GM21367 (cell line): Measurements from ENCODE around the gene GATA5.

Experiments
- ATAC-seq: cut with Tn5 transposase; IDR thresholded peaks from one replicate; pipeline ENCODE4 v1.9.1; 2021; ENCODE audit not compliant: unreplicated experiment

Gene GATA5, protein sequence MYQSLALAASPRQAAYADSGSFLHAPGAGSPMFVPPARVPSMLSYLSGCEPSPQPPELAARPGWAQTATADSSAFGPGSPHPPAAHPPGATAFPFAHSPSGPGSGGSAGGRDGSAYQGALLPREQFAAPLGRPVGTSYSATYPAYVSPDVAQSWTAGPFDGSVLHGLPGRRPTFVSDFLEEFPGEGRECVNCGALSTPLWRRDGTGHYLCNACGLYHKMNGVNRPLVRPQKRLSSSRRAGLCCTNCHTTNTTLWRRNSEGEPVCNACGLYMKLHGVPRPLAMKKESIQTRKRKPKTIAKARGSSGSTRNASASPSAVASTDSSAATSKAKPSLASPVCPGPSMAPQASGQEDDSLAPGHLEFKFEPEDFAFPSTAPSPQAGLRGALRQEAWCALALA

DNA sequence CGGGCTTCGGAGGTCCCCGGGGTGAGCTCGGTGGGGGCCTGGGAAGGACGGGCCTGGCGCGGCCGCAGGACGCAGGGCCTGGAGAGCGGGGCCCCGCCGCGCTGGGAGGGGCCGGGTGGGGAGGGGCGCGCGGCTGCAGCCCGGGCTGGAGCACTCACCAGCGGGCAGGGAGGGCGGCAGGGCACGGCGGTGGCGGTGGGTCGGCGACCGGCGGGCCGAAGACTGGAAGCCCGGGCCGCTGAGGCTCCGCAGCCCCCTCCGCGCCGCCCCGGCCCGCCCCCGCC lies at the start of gene GATA5:
GATA5 (minus strand) TSS at position 224 of the 284 bp plus-strand sequence. CDS start 474 bp downstream, outside the sequence.
- no peak for ATAC-seq

DNA sequence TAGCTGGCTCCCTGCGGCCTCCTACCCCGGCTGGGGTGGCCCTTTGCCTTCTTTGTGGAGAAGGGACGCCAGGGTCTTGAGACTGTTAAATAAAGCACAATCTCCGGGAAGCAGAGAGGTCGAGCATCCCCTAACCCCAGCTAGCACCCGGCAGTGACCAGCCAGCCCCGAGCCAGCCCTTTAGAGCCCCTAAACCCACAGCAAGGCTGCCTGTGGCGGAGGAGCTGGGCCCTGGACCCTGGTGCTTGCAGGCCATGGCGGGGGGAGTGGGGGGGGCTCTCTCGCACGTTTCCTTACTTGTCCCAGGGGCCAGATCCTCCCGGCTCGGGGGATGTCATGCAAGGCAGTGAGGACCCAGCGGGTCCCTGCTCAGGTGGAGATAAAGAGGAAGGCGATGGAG lies 49.2 kb upstream of the GATA5 start:
- ATAC-seq, result no peak

DNA sequence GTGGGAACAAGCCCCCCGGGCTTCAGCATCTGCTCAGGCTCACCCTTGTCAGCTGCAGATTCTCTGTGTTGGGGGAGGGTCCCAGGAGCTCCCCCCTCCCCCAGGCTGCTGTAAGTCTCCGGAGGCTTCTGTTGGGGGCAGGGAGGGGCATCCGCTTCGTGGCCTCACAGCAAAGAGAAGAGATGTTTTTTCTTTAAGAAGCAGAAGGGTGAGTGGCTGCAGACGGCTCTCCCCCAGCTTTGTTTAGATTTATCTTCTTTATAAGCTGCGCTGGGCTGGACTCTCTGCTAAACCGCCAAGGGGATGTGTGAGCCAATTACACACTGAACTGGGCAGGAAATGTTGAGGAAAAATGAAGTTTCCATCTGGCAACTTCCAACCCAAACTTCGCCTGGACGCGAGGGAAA lies 48.7 kb upstream of the GATA5 start:
- no peak for ATAC-seq

DNA sequence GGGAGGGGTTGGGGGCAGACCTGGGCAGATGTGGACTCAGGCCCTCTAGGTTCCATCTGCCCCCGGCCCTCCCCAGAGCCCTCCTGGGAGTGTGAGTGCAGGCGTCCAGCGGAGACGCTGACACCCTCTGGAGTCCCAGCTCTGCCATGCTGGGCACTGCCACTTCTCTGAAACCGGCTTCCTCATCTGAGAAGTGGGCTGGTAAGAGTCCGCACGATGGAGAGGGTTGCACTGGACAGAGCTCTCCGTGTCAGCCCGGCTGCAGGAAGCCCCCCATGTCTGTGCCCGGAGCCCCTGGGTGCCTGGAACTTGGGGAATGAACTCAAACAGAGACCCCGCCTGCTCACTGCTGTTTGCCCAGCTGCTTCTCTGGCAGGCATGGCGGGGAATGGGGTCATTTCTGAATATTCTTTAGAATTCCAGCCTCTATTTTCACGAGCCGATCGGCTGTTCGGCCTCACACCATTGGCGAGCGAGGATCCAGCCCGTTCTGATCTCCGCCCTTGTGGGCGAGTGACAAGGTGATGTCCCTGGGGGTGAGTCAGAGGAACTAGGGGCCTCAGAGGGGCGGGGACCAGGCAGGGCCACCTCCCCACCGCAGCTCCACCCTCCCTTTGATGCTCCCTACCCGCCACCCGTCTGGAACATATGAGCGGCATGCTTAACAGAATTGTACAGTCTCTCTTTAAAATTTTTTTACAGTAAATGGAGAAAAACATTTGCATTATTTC lies 47.8 kb upstream of the GATA5 start:
- ATAC-seq, result no peak

DNA sequence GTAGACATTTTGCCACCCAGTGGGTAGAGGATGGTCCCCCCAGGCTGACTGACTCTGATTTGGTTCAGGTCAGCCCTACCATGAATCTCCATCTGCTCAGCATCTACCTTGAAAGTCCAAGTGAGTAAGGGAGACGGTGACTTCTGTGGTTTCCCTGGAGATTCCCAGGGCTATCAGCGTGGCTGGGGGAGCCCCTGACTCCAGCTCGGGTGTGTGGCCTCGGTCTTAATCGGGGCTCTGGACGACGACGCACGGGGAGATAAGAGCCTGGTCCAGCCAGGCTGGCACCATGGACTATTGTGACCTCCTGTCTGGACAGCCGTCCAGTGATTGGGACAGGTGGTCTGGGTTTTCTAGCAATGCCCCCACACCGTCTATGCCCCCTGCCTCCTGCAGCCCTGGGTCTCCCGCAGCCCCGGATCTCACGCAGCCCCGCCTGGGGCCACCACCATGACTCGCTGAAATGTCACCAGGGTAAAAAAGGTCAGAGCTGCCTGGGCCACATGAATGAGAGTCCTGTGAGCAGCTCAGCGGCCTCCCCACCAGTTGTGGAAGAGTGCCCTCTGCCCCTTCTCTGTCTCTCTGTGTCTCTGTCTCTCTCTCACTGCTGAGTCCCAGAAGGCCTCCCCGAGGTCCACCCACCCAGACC lies 47.1 kb upstream of the GATA5 start:
- ATAC-seq, result no peak

DNA sequence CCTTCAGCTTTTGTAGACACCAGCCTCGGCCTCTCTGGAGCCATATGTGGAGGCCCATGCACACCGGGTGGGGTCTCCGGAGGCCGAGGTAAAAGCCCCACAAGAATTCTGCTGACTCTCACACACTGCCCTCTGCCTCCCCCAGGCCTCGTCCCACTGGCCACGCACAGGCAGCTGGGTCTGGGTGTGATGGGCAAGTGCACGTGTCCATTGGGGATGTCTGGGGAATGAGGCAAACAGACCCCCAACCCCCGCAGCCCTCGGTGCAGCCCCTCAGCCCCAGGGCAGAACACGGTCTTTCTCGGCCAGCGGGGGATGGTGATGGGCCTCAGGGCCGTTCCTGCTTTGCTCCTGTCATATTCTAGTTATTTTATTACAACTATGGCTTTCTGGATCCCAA lies 44.0 kb upstream of the GATA5 start:
- no peak for ATAC-seq

DNA sequence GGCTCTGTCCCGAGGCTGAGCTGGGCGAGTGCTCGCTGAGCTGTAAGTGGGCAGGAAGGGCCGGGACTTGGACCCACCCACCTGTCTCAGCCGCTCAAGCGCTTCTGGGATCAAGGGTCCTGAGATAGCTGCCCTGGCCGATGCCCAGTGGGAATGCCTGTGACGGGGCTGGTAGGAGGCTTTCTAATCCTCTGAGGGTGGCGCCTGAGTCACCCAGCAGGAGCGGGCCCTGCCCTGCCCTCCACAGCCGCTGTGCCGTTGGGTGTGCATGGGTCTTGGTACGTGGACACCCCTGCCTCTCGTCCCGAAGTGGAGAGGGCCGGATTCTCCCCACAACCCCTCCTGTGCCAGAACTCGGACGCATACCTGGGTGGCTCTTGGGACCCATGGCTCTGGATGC lies 43.1 kb upstream of the GATA5 start:
- no peak for ATAC-seq

DNA sequence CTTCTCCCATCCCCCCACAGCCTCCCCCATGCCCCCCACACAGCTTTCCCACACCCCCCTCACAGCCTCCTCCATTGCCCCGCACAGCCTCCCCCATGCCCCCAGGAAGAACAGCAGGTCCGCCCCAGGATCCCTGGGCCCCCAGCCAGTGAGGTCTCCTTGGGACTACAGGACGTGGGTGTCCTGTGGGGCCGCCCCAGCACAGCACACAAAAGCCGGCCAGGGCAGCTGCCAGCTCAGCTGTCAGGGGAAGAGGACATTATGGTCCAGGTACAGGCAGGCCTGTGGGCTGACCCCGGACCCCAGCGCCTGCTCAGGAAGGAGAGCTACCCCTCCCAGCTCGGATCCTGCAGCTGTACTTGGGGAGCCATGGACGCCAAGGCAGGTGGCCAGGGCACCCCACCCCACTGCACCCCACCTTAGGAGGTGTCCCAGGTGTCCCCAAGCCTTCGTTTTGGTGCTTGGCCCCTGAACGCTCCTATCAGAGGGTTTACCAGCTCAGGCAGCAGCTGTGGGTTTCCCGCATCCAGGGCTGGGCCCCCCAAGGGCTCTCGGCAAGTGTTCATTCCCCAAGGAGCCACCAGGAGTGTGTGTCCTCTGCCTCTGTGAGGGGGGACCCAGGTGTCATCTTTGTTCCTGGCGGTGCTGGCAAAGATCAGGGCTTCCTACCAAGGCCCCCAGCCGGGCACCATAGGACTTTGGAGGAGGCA lies 42.3 kb upstream of the GATA5 start:
- no peak for ATAC-seq

DNA sequence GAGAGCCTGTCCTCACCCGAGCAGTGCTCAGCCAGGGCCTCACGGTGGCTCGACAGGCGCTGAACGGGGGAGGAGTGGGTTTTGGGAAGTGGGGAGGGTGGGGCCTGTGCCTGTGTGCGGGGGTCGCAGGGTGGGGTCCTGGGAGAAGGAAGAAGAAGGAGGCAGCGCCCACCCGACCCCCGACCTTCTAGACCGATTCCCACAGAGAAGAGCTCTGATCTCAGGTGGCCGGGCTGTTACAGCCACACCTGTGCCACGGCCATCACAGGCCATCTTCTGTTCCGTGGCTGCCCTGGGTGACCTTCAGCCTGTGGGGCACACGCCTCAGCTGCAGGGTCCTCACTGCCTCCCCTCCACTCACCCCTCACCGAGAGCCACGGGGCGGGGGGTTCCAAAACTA lies 41.4 kb upstream of the GATA5 start:
- ATAC-seq, result no peak

DNA sequence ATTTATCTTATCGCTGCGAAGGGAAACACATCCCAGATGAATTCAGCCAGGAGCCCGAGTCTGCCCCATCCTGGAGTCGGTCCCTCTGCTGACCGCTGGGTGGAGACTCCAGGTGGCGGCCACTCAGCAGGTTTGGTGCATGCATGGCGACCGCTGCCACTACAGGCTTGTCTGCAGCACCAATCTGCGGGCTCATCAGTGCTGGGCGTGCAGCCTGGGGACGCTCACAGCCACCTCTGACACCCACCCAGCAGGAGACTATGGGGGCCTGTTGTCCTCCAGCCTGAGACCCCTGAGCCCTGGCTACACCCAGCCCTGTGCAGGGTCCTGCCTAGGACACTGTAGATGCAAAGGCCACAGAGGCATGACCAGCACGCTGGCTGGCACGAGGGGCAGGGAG lies 40.5 kb upstream of the GATA5 start:
- ATAC-seq, result no peak

DNA sequence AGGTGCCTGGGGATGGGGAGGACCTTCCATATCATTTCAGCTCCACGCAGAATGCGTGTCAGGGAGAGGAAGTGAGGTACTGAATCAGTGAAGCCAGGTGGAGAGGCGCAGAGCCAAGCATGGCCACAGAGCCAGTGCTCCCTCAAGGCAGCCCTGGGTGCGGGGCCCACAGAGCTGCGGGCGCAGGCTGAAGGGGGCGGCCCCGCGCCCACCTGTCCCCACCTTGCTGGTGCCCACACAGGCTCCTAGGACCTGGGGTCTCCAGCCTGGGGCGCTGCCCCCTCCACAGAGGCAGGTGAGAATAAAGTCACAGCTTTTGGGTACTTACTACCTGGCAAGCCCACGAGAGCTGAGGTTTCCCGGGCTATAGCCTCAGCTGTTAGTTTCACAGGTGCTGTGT lies 40.0 kb upstream of the GATA5 start:
- no peak for ATAC-seq

DNA sequence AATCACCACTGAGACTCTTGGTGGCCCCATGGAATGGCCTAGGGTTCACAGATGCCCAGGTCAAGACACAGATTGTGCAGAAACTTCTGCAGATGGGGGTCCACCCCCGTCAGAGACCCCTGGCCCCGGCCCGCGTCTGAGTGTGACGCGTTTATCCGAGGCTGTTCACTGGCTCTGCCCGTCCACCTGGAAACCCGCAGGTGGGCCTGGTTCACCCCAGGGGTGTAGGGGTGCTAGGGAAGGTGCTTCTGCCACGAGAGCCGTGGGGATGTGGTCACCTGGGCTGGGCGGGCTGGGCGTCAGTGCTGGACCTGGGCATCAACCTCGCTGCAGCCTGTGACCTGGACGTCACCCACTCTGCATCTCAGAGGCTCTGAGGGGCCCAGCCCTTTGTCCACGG lies 39.5 kb upstream of the GATA5 start:
- ATAC-seq, result no peak

DNA sequence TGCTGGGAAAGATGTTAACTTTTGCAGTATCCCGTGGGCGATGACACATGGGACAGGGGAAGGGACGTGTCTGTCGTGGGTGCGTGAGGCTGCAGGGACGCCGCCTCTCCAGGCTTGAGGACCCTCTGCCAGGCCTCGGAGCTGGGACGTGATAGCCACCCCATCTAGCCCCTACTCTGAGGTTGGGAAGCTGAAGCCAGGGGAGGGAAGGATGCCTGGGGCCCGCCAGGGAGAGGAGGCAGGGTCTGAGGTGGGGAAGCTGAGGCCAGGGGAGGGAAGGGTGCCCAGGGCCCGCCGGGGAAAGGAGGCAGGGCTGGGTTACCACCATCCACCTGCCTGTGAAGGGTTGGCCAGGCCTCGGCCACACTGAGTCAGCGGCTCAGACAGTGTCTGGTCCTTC lies 38.2 kb upstream of the GATA5 start:
- no peak for ATAC-seq

DNA sequence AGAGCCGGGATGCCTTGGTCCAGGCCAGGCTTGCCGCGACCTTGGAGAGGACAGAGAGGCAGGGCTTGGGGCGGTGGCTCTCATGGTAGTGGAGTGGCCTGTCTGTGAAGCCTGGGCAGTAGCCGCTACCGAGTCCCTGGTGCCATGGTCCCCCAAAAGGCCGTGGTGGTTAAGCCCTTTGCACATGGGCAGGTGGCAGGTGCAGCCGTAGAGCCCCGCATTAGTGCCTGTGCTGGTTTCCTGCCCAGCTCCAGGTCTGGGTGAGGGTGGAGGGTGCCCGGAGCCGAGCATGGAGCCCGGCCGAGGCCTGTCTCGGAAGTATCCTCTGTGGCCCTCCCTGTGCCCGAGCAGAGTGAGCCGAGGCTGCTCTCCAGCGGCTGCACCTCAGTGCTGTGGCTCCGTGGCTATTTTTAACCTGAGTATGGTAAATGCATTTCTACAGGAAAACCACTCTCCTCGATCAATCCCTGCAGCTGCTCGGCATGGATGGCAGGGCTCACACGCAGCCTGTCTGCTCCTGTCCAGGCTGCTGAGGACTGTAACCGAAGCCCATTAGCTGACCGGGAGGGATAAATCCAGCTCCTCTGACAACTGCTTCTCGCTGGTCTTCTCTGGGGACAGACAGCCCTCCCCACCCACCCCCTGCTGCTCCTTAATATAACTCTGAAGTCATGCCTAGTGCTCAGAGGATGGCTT lies 36.3 kb upstream of the GATA5 start:
- no peak for ATAC-seq

DNA sequence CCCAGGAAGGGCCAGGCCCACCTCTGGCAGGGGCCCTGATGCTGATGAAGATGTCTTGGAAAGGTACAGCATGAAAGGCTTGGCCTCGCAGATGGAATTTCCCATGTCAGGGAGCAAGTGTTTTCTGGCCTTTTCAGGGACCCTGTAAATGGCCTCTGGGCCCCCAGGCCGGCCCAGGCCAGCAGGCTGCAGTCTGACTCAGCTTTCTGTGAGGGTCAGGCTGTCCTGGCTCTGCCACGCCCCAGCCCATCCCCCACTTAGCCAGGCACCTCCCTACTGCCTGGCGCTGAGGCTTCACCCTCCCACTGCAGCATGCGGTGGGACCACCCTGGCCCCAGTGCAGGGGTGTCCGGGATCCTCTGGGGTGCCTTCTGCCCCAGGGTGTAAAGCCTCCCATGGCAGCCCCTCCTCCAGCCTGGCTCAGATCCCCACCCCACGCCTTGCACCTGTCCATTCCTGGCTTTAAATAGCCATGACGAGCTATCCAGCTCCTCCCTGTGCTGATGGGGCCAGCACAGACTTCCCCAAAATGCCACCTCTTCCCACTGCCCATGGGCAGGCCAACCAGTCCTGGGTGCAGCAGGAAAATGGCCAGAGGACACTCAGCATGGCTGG lies 35.6 kb upstream of the GATA5 start:
- ATAC-seq, result no peak

DNA sequence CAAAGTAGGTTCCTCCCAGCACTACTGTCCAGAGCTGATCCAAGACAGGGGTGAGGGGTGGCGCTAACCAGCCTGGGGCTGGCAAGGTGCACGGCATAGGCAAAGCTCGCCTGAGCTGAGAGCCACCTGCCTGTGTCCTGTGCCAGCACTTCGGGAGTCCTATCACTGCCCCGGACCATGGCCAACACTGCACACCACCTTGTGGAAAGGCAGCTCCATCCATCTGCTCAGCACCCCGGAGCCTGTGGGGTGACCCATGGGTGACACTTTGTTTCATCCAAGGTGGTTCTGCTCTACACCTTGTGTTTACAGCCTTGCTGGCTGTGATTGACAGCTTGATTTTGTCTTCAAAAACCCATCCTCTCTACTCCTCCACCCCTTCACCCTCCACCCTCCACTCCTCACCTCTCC lies 32.9 kb upstream of the GATA5 start:
- ATAC-seq, result no peak

DNA sequence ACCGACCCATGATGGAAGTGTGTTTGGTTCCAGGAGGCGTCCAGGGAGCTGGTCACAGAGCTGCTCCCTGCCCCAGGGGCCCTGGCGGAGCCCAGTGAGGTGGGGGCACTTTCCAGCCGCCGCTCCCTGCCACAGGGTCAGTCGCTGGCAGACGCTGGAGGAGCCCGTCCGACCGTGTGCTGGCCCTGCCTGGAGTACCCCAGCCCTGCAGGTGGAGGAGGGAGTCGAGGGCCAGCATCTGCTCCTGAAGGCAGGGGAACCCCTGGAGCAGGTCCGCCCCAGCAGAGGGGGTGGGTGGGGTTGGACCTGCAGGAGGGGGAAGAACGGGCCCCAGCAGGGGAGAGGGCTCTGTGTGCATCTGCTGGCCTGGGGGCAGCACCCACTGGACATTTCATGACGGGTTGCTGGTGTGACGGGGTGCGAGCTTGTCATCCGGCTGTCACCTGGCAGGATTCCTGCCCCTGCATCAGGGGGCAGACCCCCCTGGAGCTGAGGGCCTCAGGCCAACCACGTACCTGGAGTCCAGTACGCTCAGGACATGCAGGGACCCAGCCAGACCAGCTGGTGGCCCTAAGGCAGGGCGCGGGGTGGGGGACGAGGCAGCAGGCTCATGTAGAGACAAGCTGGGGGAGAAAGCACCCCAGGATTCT lies 32.3 kb upstream of the GATA5 start:
- ATAC-seq, result no peak

DNA sequence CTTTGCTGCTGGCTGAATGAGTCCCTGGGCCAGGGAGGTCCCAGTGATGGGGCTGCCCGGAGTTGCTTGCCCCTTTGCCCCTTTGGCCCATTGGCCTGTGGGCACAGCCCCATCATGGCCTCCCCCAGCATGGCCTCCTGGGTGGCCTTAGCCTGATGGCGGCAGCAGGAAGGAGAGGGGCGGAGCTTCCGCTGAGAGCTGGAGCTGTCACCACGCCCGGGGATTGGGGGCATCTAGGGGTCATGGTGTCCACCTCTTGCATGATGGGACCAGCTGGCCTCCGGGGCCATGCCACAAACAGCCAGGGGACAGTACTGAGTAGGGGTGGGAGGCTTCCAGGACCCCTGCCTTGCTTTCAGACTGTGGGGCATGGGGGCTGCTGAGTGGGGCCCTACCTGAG lies 31.5 kb upstream of the GATA5 start:
- no peak for ATAC-seq

DNA sequence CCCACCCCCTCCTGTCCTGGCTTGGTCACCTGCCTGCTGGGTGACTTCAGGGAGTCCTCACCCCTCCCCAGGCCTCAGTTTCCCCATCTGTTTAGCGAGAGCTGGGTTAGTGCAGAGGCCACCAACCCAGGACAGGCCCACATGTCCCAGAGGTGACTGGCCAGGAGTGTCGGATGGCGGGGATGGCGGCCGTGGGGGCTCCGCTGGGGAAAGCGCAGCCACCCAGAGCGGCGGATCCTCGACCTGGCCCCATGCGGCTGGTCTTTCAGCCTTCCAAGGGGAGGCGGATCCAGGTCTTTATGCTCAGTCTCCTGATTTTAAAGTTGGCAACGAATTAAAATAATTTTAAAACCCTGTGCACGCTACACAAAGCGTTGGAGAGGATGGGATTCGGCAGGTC lies 31.0 kb upstream of the GATA5 start:
- ATAC-seq, result no peak

DNA sequence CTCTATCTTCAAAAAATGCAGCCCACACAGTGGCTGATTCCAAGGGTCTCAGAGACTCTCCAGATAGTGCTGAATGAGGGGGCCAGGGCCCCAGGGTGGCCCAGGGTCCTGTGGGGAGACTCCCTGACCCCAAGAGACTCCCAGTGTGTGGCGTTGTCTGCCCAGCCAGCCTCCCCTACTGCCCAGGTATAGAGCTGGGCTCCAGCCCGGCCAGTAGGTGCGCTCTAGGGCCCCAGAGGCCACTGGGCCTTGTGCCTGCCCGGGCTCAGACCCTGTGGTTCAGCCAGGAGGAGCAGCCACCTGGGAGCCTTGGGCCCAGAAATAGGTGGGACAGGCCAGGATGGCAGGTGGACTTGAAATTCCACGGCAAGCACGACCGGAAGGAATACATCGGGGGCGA lies 30.3 kb upstream of the GATA5 start:
- ATAC-seq, result no peak
